Measurements from ENCODE around the gene TNNT3.
"Not testable (repeated sequence)": the region's sequence is repeated elsewhere in the genome, so short reads cannot be mapped to it uniquely, and the experiment has no call there.

Gene TNNT3

DNA sequence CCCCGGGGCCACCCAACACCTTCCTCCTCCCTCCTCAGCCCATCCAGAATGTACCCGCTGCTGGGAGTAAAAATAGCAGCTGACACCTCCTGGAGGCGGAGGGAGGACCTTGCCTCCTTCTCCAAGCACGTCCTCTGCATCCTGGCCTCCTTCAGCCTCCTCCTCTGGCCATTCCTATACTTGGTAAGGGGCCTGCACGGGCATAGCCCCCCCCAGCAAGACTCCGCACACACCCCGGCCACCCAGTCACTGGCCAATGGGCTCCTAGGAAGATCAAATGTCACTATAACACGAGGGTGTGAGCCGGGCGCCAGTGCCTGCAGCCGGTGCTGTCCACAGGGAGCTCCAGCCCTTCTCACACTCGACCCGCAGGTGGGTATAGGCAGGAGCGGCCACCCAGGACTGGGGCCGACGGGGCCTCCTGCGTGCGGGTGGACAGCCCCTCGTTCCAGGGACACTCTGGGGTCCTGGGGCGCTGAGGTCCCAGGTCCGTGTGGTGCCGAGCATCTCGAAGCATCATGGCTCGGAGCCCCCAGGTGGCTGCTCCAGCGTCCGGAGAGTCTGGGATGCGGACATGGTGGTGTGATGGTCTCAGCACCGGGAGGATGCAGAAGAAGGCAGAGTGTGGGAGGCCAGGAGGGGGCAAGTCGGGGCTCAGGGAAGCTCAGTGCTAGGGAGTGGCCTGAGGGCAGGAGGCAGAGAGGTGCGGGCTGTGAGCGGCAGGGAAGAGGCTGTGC is at the start of gene TNNT3:
Gene TNNT3 (plus strand): TSS at position 313 of the 737 bp plus-strand sequence. CDS start 3,172 bp downstream, outside the sequence.
- no peak for DNase-seq

DNA sequence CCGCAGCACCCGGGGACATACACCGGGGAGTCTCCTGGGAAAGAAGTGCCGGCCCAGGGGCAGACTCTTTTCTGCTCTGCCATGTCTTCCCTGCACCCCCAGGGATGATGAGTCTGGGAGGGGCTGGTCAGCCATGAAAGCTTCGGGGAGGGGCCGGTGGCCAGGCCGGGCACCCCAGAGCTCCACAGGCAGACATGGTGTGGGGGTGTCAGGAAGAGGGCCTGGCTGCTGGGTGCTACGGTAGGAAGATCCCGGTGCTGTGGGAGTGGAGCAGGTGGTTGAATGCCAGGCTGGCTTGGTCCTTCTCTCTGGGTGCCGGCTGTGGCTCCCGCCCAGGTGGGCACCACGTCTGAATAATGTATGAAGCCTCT is 49.2 kb upstream of the TNNT3 start:
- no peak for DNase-seq

DNA sequence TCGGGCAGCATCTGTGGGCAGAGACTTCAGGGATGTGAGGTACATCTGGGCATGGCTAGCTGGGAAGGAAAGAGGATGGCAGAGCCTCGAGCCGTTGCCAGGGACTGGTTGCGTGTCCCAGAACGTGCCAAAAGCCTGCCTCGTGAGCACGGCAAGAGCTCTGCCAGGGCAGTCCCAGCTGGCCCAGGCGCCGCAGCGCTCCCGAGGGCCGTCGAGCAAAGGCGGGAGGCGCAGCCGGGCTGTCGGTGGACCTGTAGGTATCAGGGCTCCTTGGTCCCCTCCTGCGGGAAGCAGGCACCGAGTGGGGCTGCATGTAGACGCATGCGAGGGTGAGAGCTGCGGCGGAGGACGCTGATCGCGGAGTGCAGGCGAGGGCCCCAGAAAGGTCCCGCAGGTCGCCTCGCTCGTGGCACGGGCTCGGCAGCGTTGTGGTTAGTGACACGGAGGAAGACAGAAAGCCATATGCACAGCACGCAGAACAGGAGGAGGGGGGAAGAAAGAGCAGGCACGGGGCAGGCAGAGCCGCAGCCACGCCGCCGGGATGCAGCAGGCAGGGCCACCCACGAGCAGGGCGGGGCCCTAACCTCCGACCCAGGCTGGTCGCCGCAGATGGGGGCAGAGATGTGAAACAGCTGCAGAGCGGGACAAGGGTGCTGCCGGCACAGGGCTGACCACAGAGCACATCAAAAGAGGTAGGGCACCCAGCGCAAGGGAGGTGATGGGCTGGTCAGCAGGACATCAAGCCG is 48.6 kb upstream of the TNNT3 start:
- DNase-seq: no peak

DNA sequence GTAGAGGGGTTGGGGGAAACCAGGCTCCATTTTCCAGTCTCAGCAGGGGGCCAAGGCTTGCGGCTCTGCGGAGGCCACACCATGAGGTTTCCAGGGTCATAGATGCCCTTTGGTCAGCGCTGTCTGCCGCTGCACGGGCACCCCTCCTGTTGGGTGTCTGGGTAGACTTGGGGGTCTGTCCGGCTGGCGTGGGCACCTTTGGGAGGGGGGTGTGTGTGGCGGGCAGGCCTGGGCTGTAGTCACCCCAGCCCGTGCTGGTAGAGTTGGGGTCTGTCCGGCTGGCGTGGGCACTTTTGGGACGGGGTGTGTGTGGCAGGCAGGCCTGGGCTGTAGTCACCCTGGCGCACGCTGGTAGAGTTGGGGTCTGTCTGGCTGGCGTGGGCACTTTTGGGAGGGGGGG is 48.0 kb upstream of the TNNT3 start:
- no peak for DNase-seq

GRCh38 chr11:1872267-1872985 is 47.1 kb upstream of the TNNT3 start:
- DNase-seq: no peak

GRCh38 chr11:1873048-1873812 is 46.3 kb upstream of the TNNT3 start:
- DNase-seq: no peak

GRCh38 chr11:1873813-1874150 is 45.7 kb upstream of the TNNT3 start:
- not testable (repeated sequence) for DNase-seq

DNA sequence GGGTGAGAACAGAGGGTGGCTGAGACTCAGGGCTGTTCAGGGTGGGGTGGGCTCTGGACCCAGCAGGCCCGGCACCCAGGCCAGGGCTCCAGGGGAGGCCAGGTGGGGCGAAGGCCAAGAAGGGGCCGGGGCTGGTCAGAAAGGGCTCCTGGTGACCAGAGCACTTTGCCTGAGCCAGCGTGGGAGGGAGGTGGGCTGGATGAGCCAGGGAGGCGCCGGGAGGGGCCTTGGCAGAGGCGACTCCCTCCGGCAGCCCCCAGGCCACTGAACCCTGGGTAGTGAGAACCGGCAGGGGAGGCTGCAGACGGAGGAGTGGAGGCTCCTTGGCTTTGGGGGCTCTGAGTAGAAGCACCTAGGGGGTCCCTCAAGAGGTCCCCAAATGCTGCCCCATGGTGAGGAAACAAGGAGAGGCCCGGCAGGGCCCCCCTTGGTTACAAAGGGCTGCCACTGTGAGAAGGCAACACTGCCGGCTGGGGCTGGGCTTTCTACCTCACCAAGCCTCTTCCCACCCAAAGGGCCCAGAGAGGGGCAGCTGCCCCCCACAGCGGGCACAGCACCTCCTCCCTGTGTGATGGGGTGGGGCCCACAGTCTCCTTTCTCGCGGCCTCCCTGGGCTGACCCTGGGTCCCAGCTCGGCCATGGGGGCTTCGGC is 44.9 kb upstream of the TNNT3 start:
- not testable (repeated sequence) for DNase-seq

- no peak for DNase-seq
Measured at GRCh38 chr11:1875093-1875850, 44.2 kb upstream of the TNNT3 start.

DNA sequence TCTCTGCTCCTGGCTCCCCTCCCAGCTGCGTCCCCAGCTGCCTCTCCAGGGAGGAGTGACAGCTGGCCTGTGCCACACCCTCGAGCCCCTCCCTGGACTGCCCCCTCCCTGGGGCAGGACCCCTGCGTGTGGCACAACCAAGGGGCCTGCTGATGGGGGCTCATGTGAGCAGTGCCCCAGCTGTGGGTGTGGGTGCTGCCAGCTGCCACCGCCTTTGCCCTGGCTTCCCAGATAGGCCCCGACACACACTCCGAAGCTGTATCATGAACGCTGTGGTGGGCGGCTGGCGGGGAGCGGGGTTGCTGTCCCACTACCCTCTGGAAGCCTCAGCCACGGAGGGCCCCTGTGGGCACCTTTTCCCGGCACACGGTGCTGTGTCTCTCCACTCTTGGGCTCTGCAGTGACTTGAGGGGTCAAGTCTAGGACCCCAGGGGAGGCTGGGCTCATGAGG is 43.6 kb upstream of the TNNT3 start:
- not testable (repeated sequence) for DNase-seq

DNA sequence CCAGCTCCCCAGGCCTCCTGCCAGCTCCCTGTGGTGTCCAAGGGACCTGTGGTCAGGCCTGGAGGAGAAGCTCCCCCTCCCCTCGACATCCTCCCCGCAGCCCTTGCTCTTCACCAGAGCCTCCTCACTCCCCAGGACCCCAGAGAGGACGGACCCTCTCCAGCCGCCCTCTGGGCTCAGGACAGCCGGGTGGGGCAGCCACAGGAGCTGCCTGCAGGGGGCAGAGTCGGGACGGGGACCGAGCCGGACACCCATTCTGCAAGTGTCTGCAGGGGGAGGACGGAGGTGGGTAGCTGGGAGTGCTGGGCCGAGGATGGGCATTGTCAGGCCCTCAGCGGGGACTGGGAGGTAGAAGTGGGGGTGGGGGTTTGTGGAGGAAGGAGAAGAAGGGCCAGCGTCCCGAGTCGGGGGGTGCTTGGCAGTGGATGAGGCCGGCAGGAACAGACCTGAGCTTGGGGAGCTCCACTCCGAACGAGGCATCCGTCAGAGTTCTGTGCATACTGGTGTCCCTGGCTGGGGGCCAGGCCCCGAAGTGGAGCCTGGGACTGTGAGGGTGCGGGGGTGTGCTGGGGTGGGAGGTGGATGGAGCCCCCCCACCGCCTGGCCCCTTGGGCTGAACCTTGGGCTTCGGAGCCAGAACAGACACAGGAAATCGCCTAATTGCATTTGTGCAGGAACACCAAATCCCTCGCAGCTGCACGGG is 43.0 kb upstream of the TNNT3 start:
- DNase-seq: peak; percentile 53

GRCh38 chr11:1877211-1878136 is 42.0 kb upstream of the TNNT3 start:
- DNase-seq: no peak

GRCh38 chr11:1878137-1879031 is 41.1 kb upstream of the TNNT3 start:
- no peak for DNase-seq

GRCh38 chr11:1879342-1879940 is 40.1 kb upstream of the TNNT3 start:
- no peak for DNase-seq

- no peak for DNase-seq
Measured at GRCh38 chr11:1879941-1880720, 39.4 kb upstream of the TNNT3 start.

DNA sequence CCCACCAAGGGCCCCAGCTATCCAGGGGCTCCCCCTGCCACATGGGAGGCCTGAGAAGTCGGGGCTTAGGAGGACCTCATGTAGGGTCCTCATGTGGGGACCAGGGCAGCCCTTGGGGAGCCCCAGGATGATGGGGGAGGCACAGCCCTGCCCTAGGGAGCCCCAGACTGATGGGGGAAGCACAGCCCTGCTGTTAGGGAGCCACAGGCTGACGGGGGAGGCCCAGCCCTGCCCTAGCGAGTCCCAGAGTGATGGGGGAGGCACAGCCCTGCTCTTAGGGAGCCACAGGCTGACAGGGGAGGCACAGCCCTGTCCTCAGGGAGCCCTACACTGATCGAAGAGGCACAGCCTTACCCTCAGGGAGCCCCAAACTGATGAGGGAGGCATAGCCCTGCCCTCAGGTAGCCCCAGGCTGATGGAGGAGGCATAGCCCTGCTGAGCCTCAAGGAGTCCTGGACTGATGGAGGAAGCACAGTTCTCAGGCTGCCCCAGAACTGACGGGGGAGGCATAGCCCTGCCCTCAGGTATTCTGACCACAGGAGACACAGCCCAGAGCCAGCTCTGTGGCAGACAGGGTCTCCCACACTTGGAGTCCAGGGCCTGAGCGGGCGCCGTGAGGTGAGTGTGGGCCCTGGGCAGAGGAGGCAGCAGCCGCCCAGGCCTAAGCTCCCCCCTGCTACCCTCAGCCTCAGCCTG is 38.6 kb upstream of the TNNT3 start:
- no peak for DNase-seq
